HEK293 (cell line): ENCODE data around the gene DCHS1.
A peak's percentile ranks its signal among the peaks of the same experiment; 100 is the strongest.

Experiments used
- CTCF ChIA-PET: fragments of 350-600 bp; formaldehyde crosslinking; extraction: SDS; loops from one replicate; lab custom pipeline; 2021; ENCODE audit warnings: antibody characterized with exemption; lab: Yijun Ruan, JAX
- POLR2A ChIA-PET: fragments of 300-600 bp; formaldehyde crosslinking; extraction: SDS; loops from one replicate; lab custom pipeline; 2020; ENCODE audit warnings: antibody characterized with exemption, inconsistent platforms; lab: Yijun Ruan, JAX
- H3K27ac ChIP-seq: fragments of 200-500 bp; sonication (Bioruptor generic); 2 replicates; pipeline ENCODE4 v1.5.1; 2014; ENCODE audit warnings: low read depth, low read length, control low read depth, inconsistent platforms; ENCODE audit errors: extremely low read depth
- H3K36me3 ChIP-seq, 2 experiments: fragments of 200-500 bp in 1 of 2; sonication (Bioruptor generic) in 1 of 2; 1 replicate in 1 of 2; 2 replicates in 1 of 2; pipeline ENCODE4 v1.5.1; 2014 to 2017; ENCODE audit warnings: inconsistent platforms in 2 of 2, low read length in 2 of 2; ENCODE audit not compliant: control insufficient read depth in 2 of 2, insufficient read depth in 1 of 2
- H3K4me1 ChIP-seq: fragments of 200-500 bp; sonication (Bioruptor generic); 2 replicates; pipeline ENCODE4 v1.5.1; 2014; ENCODE audit warnings: mild to moderate bottlenecking, low read length, inconsistent platforms; ENCODE audit not compliant: control insufficient read depth, insufficient read depth
- H3K4me3 ChIP-seq: 2 replicates; pipeline ENCODE4 v1.5.1; 2011; ENCODE audit warnings: low read depth, mild to moderate bottlenecking, control low read depth, low read length, moderate library complexity
- H3K9me3 ChIP-seq: fragments of 200-500 bp; sonication (Bioruptor generic); 2 replicates; pipeline ENCODE4 v1.5.1; 2014; ENCODE audit warnings: low read depth, low read length, inconsistent platforms; ENCODE audit not compliant: control insufficient read depth, insufficient read depth
- GFI1B ChIP-seq: fragments of 450-650 bp; formaldehyde crosslinking; IDR thresholded peaks from 2 replicates; pipeline ENCODE4 v1.5.1; 2016; ENCODE audit warnings: missing biosample characterization, missing genetic modification characterization
- KLF7 ChIP-seq: fragments of 450-650 bp; formaldehyde crosslinking; IDR thresholded peaks from 2 replicates; pipeline ENCODE4 v1.5.1; 2016; ENCODE audit warnings: missing biosample characterization, missing genetic modification characterization, borderline replicate concordance
- REST ChIP-seq: fragments of 450-650 bp; formaldehyde crosslinking; IDR thresholded peaks from 2 replicates; pipeline ENCODE4 v1.5.1; 2016; ENCODE audit warnings: missing biosample characterization, missing genetic modification characterization
- SCRT2 ChIP-seq: fragments of 450-650 bp; formaldehyde crosslinking; IDR thresholded peaks from 2 replicates; pipeline ENCODE4 v1.5.1; 2016; ENCODE audit warnings: missing biosample characterization, missing genetic modification characterization
- SP3 ChIP-seq: fragments of 450-650 bp; formaldehyde crosslinking; IDR thresholded peaks from 2 replicates; pipeline ENCODE4 v1.5.1; 2016; ENCODE audit warnings: missing biosample characterization, missing genetic modification characterization
- YY1 ChIP-seq: fragments of 450-650 bp; formaldehyde crosslinking; IDR thresholded peaks from 2 replicates; pipeline ENCODE4 v1.5.1; 2018; ENCODE audit warnings: missing biosample characterization, missing genetic modification characterization
- ZEB2 ChIP-seq: fragments of 450-650 bp; formaldehyde crosslinking; IDR thresholded peaks from 2 replicates; pipeline ENCODE4 v1.5.1; 2016; ENCODE audit warnings: missing biosample characterization, missing genetic modification characterization
- ZFHX2 ChIP-seq: fragments of 450-650 bp; formaldehyde crosslinking; conservative IDR thresholded peaks from 2 replicates; pipeline ENCODE4 v1.5.1; 2016; ENCODE audit warnings: missing biosample characterization, missing genetic modification characterization
- ZFP69B ChIP-seq: fragments of 450-650 bp; formaldehyde crosslinking; IDR thresholded peaks from 2 replicates; pipeline ENCODE4 v1.5.1; 2016; ENCODE audit warnings: missing biosample characterization, missing genetic modification characterization
- ZNF138 ChIP-seq: fragments of 450-650 bp; formaldehyde crosslinking; IDR thresholded peaks from 2 replicates; pipeline ENCODE4 v1.5.1; 2016; ENCODE audit warnings: missing biosample characterization, missing genetic modification characterization, borderline replicate concordance
- ZNF146 ChIP-seq: fragments of 450-650 bp; formaldehyde crosslinking; IDR thresholded peaks from 2 replicates; pipeline ENCODE4 v1.5.1; 2016; ENCODE audit warnings: missing biosample characterization, missing genetic modification characterization
- ZNF148 ChIP-seq: fragments of 450-650 bp; formaldehyde crosslinking; IDR thresholded peaks from 2 replicates; pipeline ENCODE4 v1.5.0; 2017; ENCODE audit warnings: missing biosample characterization, missing genetic modification characterization, borderline replicate concordance
- ZNF16 ChIP-seq: fragments of 450-650 bp; formaldehyde crosslinking; IDR thresholded peaks from 2 replicates; pipeline ENCODE4 v1.5.1; 2016; ENCODE audit warnings: low read depth, missing biosample characterization, missing genetic modification characterization
- ZNF19 ChIP-seq: fragments of 450-650 bp; formaldehyde crosslinking; IDR thresholded peaks from 2 replicates; pipeline ENCODE4; 2016; ENCODE audit warnings: missing biosample characterization, missing genetic modification characterization, low read depth
- ZNF2 ChIP-seq: fragments of 450-650 bp; formaldehyde crosslinking; IDR thresholded peaks from 2 replicates; pipeline ENCODE4 v1.5.1; 2016; ENCODE audit warnings: missing biosample characterization, missing genetic modification characterization
- ZNF302 ChIP-seq: fragments of 450-650 bp; formaldehyde crosslinking; IDR thresholded peaks from 2 replicates; pipeline ENCODE4 v1.5.1; 2016; ENCODE audit warnings: missing biosample characterization, missing genetic modification characterization, low read depth
- ZNF558 ChIP-seq: fragments of 450-650 bp; formaldehyde crosslinking; IDR thresholded peaks from 2 replicates; pipeline ENCODE4 v1.5.1; 2016; ENCODE audit warnings: missing biosample characterization, missing genetic modification characterization
- ZNF610 ChIP-seq: fragments of 450-650 bp; formaldehyde crosslinking; IDR thresholded peaks from 2 replicates; pipeline ENCODE4 v1.5.1; 2016; ENCODE audit warnings: missing biosample characterization, missing genetic modification characterization, borderline replicate concordance
- ZNF747 ChIP-seq: fragments of 450-650 bp; formaldehyde crosslinking; IDR thresholded peaks from 2 replicates; pipeline ENCODE4 v1.5.1; 2016; ENCODE audit warnings: missing biosample characterization, missing genetic modification characterization
- ZNF76 ChIP-seq: fragments of 450-650 bp; formaldehyde crosslinking; IDR thresholded peaks from 2 replicates; pipeline ENCODE4; 2016; ENCODE audit warnings: low read depth, missing biosample characterization, missing genetic modification characterization, borderline replicate concordance

DCHS1 gene

GRCh38 chr11:6630632-6631291, 24.8 kb downstream of the DCHS1 start:
- peaks cover 0 to 35% of the 10 kb centered on the region in 2 experiments; a peak in 1 of 3 replicates for H3K36me3 ChIP-seq
- POLR2A ChIA-PET: interaction anchor here (0.9 kb wide), 1 partner anchor 53 kb away, joined by 3 read pairs; the partner anchor contains the start of gene MRPL17

GRCh38 chr11:6629892-6630631, 25.5 kb downstream of the DCHS1 start:
- Histone ChIP-seq H3K36me3 (peaks cover 0 to 42% of the 10 kb centered on the region in 2 experiments; a peak in 1 of 3 replicates), H3K4me3 (no peak overlapping the region), H3K4me1 (no peaks in the 10 kb centered on the region), H3K9me3 (no peaks in the 10 kb centered on the region), H3K27ac (no peak overlapping the region)
- ChIA-PET POLR2A (no interaction called here), CTCF (interaction anchor here (0.7 to 1.2 kb wide), 3 partner anchors 11 to 54 kb away, joined by 3 to 4 read pairs (median 3); partner anchors contain the start of gene MRPL17)
- TF ChIP-seq YY1 (tag by site-specific recombination): no peak
- no peak for TF ChIP-seq ZNF302 (tag by site-specific recombination)
- no peak for TF ChIP-seq ZEB2 (tag by site-specific recombination)
- TF ChIP-seq KLF7 (tag by site-specific recombination): no peak
- TF ChIP-seq ZNF747 (tag by site-specific recombination): no peak
- TF ChIP-seq ZNF2 (tag by site-specific recombination): no peak
- TF ChIP-seq ZNF19 (tag by site-specific recombination): no peak
- no peak for TF ChIP-seq ZNF76 (tag by site-specific recombination)
- TF ChIP-seq ZNF610 (tag by site-specific recombination): no peak
- TF ChIP-seq ZNF146 (tag by site-specific recombination): no peak
- TF ChIP-seq SCRT2 (tag by site-specific recombination): no peak
- TF ChIP-seq SP3 (tag by site-specific recombination): no peak
- no peak for TF ChIP-seq ZFP69B (tag by site-specific recombination)

More at GRCh38 chr11:6630632-6631291, 24.8 kb downstream of the DCHS1 start:
- no peak for TF ChIP-seq ZNF16
- 0 out of 2 replicates have a peak, but pooled peaks have one; percentile 14 for TF ChIP-seq SCRT2 (tag by site-specific recombination)
- TF ChIP-seq ZNF558 (tag by site-specific recombination): no peak
- TF ChIP-seq ZFHX2 (tag by site-specific recombination): no peak
- no peak for TF ChIP-seq GFI1B (tag by site-specific recombination)
- no peak for TF ChIP-seq ZNF138 (tag by site-specific recombination)
- TF ChIP-seq ZNF148 (tag by site-specific recombination): no peak
- Histone ChIP-seq H3K27ac (no peak overlapping the region), H3K4me1 (no peaks in the 10 kb centered on the region), H3K4me3 (no peak overlapping the region), H3K9me3 (no peaks in the 10 kb centered on the region)
- CTCF ChIA-PET: interaction anchor here (0.7 kb wide), 2 partner anchors 19 to 53 kb away, joined by 3 read pairs; partner anchors contain the start of gene MRPL17

GRCh38 chr11:6629573-6629891, 26.1 kb downstream of the DCHS1 start:
- H3K4me1 ChIP-seq: no peaks in the 10 kb centered on the region
- ChIA-PET POLR2A (no interaction called here), CTCF (interaction anchor here (1.2 kb wide), 1 partner anchor 11 kb away, joined by 4 read pairs; no protein-coding TSS in a partner anchor)
- no peak for TF ChIP-seq ZNF610 (tag by site-specific recombination)
- peak; percentile 47; the same call in 1 of the 2 replicates for TF ChIP-seq REST (tag by site-specific recombination)
- no peak overlapping the region for H3K27ac ChIP-seq
- no peak overlapping the region for H3K4me3 ChIP-seq
- peaks cover 0 to 47% of the 10 kb centered on the region in 2 experiments; a peak in 1 of 3 replicates for H3K36me3 ChIP-seq
- no peaks in the 10 kb centered on the region for H3K9me3 ChIP-seq
